Measurements from ENCODE around the gene HSF5.

GRCh38 chr17:58476812-58477211, 11.4 kb downstream of the HSF5 start:
- TF ChIP-seq CTCF (IDR thresholded peaks at IDR 0.05) (no peak), POLR2AphosphoS5 (IDR thresholded peaks at IDR 0.05) (no peak), POLR2A (IDR thresholded peaks at IDR 0.05) (no peak)

Data from stomach (tissue), 4 donors.